GM12878 (cell line): ENCODE results near the gene FAM167B. TPM values are rescaled to one million over a fixed set of nuclear protein-coding genes. Genes with fewer than 3 reads are reported as not detected.

ENCODE experiments used
- ATAC-seq: fragments of 200-7000 bp; cut with Tn5 transposase; 3 replicates; pipeline ENCODE4 v1.9.1; 2020; ENCODE audit warnings: mild to moderate bottlenecking, moderate library complexity
- BruUV-seq: library from RNA; stranded (reverse); fragments of 400-500 nt; replicated peaks from 2 replicates; lab custom pipeline; 2021; lab: Mats Ljungman, UMichigan
- CTCF ChIA-PET: fragments of 300-600 bp; sonication (Branson Sonifier 250); formaldehyde crosslinking; extraction: SDS; loops from one replicate; lab custom pipeline; 2021; ENCODE audit warnings: inconsistent platforms; lab: Yijun Ruan, JAX
- POLR2A ChIA-PET: fragments of 350-600 bp; formaldehyde crosslinking; extraction: SDS; loops from one replicate; lab custom pipeline; 2021; ENCODE audit warnings: inconsistent platforms; lab: Charles Lee
- RAD21 ChIA-PET: fragments of 300-600 bp; sonication (Branson Sonifier 250); formaldehyde crosslinking; loops from one replicate; lab custom pipeline; 2023; ENCODE audit warnings: antibody characterized with exemption; ENCODE audit not compliant: unreplicated experiment; lab: Charles Lee
- SMC1A ChIA-PET: fragments of 300-600 bp; sonication (Branson Sonifier 250); formaldehyde crosslinking; loops from one replicate; lab custom pipeline; 2023; ENCODE audit not compliant: unreplicated experiment, uncharacterized antibody; lab: Charles Lee
- DNase-seq: peaks from one replicate; pipeline ENCODE4 v3.0.0-alpha.2; 2011; ENCODE audit warnings: low read depth, low spot score
- FAIRE-seq: peaks from 3 replicates; lab custom pipeline; 2011; peaks lifted over from hg19 to GRCh38; lab: Jason Lieb, UNC
- H2AFZ ChIP-seq: 2 replicates; pipeline ENCODE4 v1.6.0; 2011; ENCODE audit warnings: low read depth, low read length, control low read depth; ENCODE audit not compliant: control insufficient read depth
- H3K27ac ChIP-seq: 2 replicates; pipeline ENCODE4 v1.5.1; 2011; ENCODE audit warnings: control low read depth; ENCODE audit not compliant: control insufficient read depth, insufficient read depth
- H3K27me3 ChIP-seq, 2 experiments: replicated peaks in 1 of 2; 2 replicates each; pipeline versions ENCODE4 v1.6.0 to v1.6.1; 2011; ENCODE audit warnings: low read length in 1 of 2; ENCODE audit not compliant: control insufficient read depth in 2 of 2, insufficient read depth in 2 of 2
- H3K36me3 ChIP-seq, 2 experiments: 2 replicates each; pipeline ENCODE4 v1.5.1; 2011; ENCODE audit warnings: low read length in 1 of 2; ENCODE audit not compliant: control insufficient read depth in 2 of 2, insufficient read depth in 2 of 2
- H3K4me1 ChIP-seq: 2 replicates; pipeline ENCODE4 v1.6.1; 2011; ENCODE audit warnings: mild to moderate bottlenecking, low read length, moderate library complexity, mixed read lengths; ENCODE audit not compliant: control insufficient read depth, insufficient read depth
- H3K4me2 ChIP-seq: 2 replicates; pipeline ENCODE4 v1.6.0; 2011; ENCODE audit warnings: control low read depth; ENCODE audit not compliant: control insufficient read depth, insufficient read depth
- H3K4me3 ChIP-seq: fragments of 200-600 bp; sonication (generic); 2 replicates; pipeline ENCODE4 v1.5.1; 2016
- H3K79me2 ChIP-seq: 2 replicates; pipeline ENCODE4 v1.6.0; 2011; ENCODE audit warnings: low read length; ENCODE audit not compliant: control insufficient read depth, insufficient read depth
- H3K9ac ChIP-seq: 2 replicates; pipeline ENCODE4 v1.8.0; 2011; ENCODE audit warnings: low read length, control low read depth, mixed read lengths; ENCODE audit not compliant: control insufficient read depth, insufficient read depth
- H3K9me3 ChIP-seq: replicated peaks from 3 replicates; pipeline ENCODE4 v1.5.1; 2011; ENCODE audit warnings: mild to moderate bottlenecking, low read length; ENCODE audit not compliant: control insufficient read depth, insufficient read depth
- H4K20me1 ChIP-seq: 2 replicates; pipeline ENCODE4 v1.6.0; 2011; ENCODE audit not compliant: control insufficient read depth, insufficient read depth
- CHD1 ChIP-seq: IDR thresholded peaks from 2 replicates; pipeline ENCODE4 v1.6.1; 2012; ENCODE audit warnings: low read depth, low read length, improper control_type of control experiment
- DPF2 ChIP-seq: fragments of 450-650 bp; IDR thresholded peaks from 2 replicates; pipeline ENCODE4 v1.6.1; 2017; ENCODE audit warnings: mild to moderate bottlenecking
- EP300 ChIP-seq, 2 experiments: fragments of 150-350 bp in 1 of 2; IDR thresholded peaks; 2 replicates each; pipeline ENCODE4 v1.6.1; 2011 to 2012; ENCODE audit warnings: low read depth in 2 of 2, low read length in 2 of 2, borderline replicate concordance in 1 of 2, improper control_type of control experiment in 1 of 2, inconsistent platforms in 1 of 2; ENCODE audit not compliant: control insufficient read depth in 1 of 2
- MEF2B ChIP-seq: fragments of 450-650 bp; IDR thresholded peaks from 2 replicates; pipeline ENCODE4 v1.6.1; 2018; ENCODE audit warnings: mild to moderate bottlenecking, moderate library complexity; ENCODE audit not compliant: partially characterized antibody, poor library complexity, severe bottlenecking
- NBN ChIP-seq: fragments of 450-650 bp; IDR thresholded peaks from 2 replicates; pipeline ENCODE4 v1.6.1; 2016
- NFYA ChIP-seq: IDR thresholded peaks from 2 replicates; pipeline ENCODE4 v1.6.1; 2011; ENCODE audit warnings: low read depth, mild to moderate bottlenecking, low read length, improper control_type of control experiment, borderline replicate concordance
- SKIL ChIP-seq: fragments of 450-650 bp; IDR thresholded peaks from 2 replicates; pipeline ENCODE4 v1.6.1; 2017; ENCODE audit warnings: mild to moderate bottlenecking, low read depth, inconsistent platforms; ENCODE audit not compliant: poor library complexity, severe bottlenecking
- SMARCA5 ChIP-seq: fragments of 450-650 bp; IDR thresholded peaks from 2 replicates; pipeline ENCODE4 v1.6.1; 2017; ENCODE audit warnings: mild to moderate bottlenecking
- SRF ChIP-seq, 2 experiments: IDR thresholded peaks; 2 replicates each; pipeline ENCODE4 v1.6.1; 2011; ENCODE audit warnings: low read depth in 2 of 2, low read length in 2 of 2, mild to moderate bottlenecking in 1 of 2, moderate library complexity in 1 of 2
- TARDBP ChIP-seq: IDR thresholded peaks from 2 replicates; pipeline ENCODE4 v1.6.1; 2016; ENCODE audit warnings: borderline replicate concordance
- YBX1 ChIP-seq: fragments of 450-650 bp; IDR thresholded peaks from 2 replicates; pipeline ENCODE4 v1.6.1; 2016; ENCODE audit warnings: antibody characterized with exemption
- WGBS: methylation state at CpG from one replicate; pipeline ENCODE4 v1.1.6; 2016; ENCODE audit warnings: low lambda C conversion rate; ENCODE audit not compliant: insufficient replicate concordance, insufficient coverage; ENCODE audit errors: missing lambda C conversion rate; 5-methylcytosine and 5-hydroxymethylcytosine counted together
- in situ Hi-C: fragments of 300-500 bp; cut with MboI; formaldehyde crosslinking; loops from 9 replicates; pipeline ENCODE4 v1.14.3; 2018; ENCODE audit warnings: mixed read lengths
- intact Hi-C: fragments of 100-400 bp; cut with micrococcal nuclease; formaldehyde crosslinking; loops from one replicate; pipeline ENCODE4 v1.14.2; 2022; ENCODE audit not compliant: unreplicated experiment
- polyA plus RNA-seq, 11 experiments: library from polyadenylated mRNA; depleted of rRNA in 4 of 11; unstranded in 6 of 11; stranded (reverse) in 5 of 11; fragments of >200 nt; fragmentation: Nextera tagmentation in 4 of 11; fragmentation: Illumina TruSeq in 1 of 11; extraction: Ambion mirVana in 4 of 11; extraction: Trizol in 1 of 11; gene quantifications; 1 replicate in 1 of 11; 2 replicates in 10 of 11; pipeline versions ENCODE4 v1.2.1 to v1.2.3, GENCODE V29; 2011 to 2016; ENCODE audit warnings: inconsistent platforms in 2 of 11, missing spikeins in 2 of 11, low read depth in 1 of 11
- total RNA-seq, 4 experiments: library from RNA; depleted of rRNA in 3 of 4; stranded (reverse); fragments of >200 nt in 3 of 4; fragmentation: Illumina TruSeq in 1 of 4; extraction: Trizol in 1 of 4; gene quantifications; 2 replicates each; pipeline versions ENCODE4 v1.2.1 to v1.2.3, GENCODE V29; 2013 to 2021
- TF ChIP-seq, protein P1 (sequence below): fragments of 450-650 bp; IDR thresholded peaks from 2 replicates; pipeline ENCODE4 v1.6.1; 2016; ENCODE audit warnings: mild to moderate bottlenecking, moderate library complexity, borderline replicate concordance

The FAM167B gene
- total and polyA plus RNA-seq, 10 of the 15 experiments (the other 5 are each of a cell fraction or from before 2014, with no cell fraction given), result 0.07 to 1.2 (median 0.36) TPM; not detected in 2

GRCh38 chr1:32289256-32289655 is 42.2 kb downstream of the FAM167B start:
- in situ Hi-C loops, result no loop called here
- intact Hi-C loops, result no loop called here
- Histone ChIP-seq H3K9me3 (no peaks in the 10 kb centered on the region), H2AFZ (no peak overlapping the region), H3K4me3 (no peak overlapping the region), H3K4me2 (no peak overlapping the region), H3K36me3 (peaks cover 0 to 8% of the 10 kb centered on the region in 2 experiments; a peak in 2 of 4 replicates), H3K4me1 (peaks cover 3% of the 10 kb centered on the region; the same call in 1 of the 2 replicates), H4K20me1 (no peaks in the 10 kb centered on the region), H3K9ac (no peak overlapping the region), H3K79me2 (peaks cover 25% of the 10 kb centered on the region), H3K27ac (no peak overlapping the region), H3K27me3 (no peaks in the 10 kb centered on the region)
- DNase-seq (no peak), ATAC-seq (no peak), FAIRE-seq (no peak)
- ChIA-PET POLR2A (interaction anchor here (0.6 kb wide), 1 partner anchor 41 kb away, joined by 3 read pairs; no protein-coding TSS in a partner anchor), RAD21 (interaction anchor here (0.9 to 4.3 kb wide), 2 partner anchors 40 to 216 kb away, joined by 3 to 25 read pairs; partner anchors contain the start of gene LCK), CTCF (interaction anchor here (2.3 to 3.3 kb wide), 3 partner anchors 40 to 73 kb away, joined by 7 to 17 read pairs (median 14); no protein-coding TSS in a partner anchor), SMC1A (interaction anchor here (1.2 kb wide), 1 partner anchor 74 kb away, joined by 3 read pairs; no protein-coding TSS in a partner anchor)
- BruUV-seq, result no TSS peak
- TF ChIP-seq DPF2 (no peak), SKIL (no peak), CHD1 (no peak), TARDBP (no peak), MEF2B (no peak), EP300 (IDR thresholded peaks at IDR 0.05; ENCODE audit: borderline replicate concordance in 1 of 2, control insufficient read depth in 1 of 2, low read depth in 2 of 2, low read length in 2 of 2) (no peak), NBN (no peak), YBX1 (no peak), NFYA (no peak), SMARCA5 (no peak), SRF (IDR thresholded peaks at IDR 0.05; ENCODE audit: low read depth in 2 of 2, low read length in 2 of 2) (no peak)
- TF ChIP-seq, protein P1, sequence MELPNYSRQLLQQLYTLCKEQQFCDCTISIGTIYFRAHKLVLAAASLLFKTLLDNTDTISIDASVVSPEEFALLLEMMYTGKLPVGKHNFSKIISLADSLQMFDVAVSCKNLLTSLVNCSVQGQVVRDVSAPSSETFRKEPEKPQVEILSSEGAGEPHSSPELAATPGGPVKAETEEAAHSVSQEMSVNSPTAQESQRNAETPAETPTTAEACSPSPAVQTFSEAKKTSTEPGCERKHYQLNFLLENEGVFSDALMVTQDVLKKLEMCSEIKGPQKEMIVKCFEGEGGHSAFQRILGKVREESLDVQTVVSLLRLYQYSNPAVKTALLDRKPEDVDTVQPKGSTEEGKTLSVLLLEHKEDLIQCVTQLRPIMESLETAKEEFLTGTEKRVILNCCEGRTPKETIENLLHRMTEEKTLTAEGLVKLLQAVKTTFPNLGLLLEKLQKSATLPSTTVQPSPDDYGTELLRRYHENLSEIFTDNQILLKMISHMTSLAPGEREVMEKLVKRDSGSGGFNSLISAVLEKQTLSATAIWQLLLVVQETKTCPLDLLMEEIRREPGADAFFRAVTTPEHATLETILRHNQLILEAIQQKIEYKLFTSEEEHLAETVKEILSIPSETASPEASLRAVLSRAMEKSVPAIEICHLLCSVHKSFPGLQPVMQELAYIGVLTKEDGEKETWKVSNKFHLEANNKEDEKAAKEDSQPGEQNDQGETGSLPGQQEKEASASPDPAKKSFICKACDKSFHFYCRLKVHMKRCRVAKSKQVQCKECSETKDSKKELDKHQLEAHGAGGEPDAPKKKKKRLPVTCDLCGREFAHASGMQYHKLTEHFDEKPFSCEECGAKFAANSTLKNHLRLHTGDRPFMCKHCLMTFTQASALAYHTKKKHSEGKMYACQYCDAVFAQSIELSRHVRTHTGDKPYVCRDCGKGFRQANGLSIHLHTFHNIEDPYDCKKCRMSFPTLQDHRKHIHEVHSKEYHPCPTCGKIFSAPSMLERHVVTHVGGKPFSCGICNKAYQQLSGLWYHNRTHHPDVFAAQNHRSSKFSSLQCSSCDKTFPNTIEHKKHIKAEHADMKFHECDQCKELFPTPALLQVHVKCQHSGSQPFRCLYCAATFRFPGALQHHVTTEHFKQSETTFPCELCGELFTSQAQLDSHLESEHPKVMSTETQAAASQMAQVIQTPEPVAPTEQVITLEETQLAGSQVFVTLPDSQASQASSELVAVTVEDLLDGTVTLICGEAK, result no peak
- WGBS, result 96% methylated on average over 7 of the region's 7 CpGs
